Neural cell (in vitro differentiated cells): ENCODE data around the gene PRKRIP1. TPM values are rescaled to one million over a fixed set of nuclear protein-coding genes. Genes with fewer than 3 reads are reported as not detected.

Experiments used
- H2AFZ ChIP-seq: fragments of 200-600, 300-800 bp; sonication (generic), shearing (Covaris generic); 2 replicates; pipeline ENCODE4 v1.6.0; 2014; ENCODE audit warnings: low read depth, mild to moderate bottlenecking, antibody characterized with exemption, low read length, moderate library complexity
- H3F3A ChIP-seq: fragments of 200-600 bp; shearing (Covaris generic); 2 replicates; pipeline ENCODE4 v1.6.1; 2016; ENCODE audit warnings: mild to moderate bottlenecking, moderate library complexity, mixed read lengths, antibody characterized with exemption, low read length; ENCODE audit not compliant: insufficient read depth, poor library complexity, severe bottlenecking
- H3K27ac ChIP-seq: fragments of 200-600, 300-800 bp; sonication (generic), shearing (Covaris generic); 2 replicates; pipeline ENCODE4 v1.5.1; 2014; ENCODE audit warnings: mild to moderate bottlenecking, low read length, moderate library complexity
- H3K27me3 ChIP-seq: fragments of 300-800, 200-600 bp; sonication (generic), shearing (Covaris generic); 2 replicates; pipeline ENCODE4 v1.6.0; 2014; ENCODE audit warnings: mild to moderate bottlenecking, low read depth, low read length, moderate library complexity; ENCODE audit not compliant: insufficient read depth
- H3K36me3 ChIP-seq: fragments of 300-800, 200-600 bp; sonication (generic), shearing (Covaris generic); 2 replicates; pipeline ENCODE4 v1.5.1; 2014; ENCODE audit warnings: mild to moderate bottlenecking, antibody characterized with exemption, low read length, moderate library complexity; ENCODE audit not compliant: insufficient read depth
- H3K4me2 ChIP-seq: fragments of 300-800, 200-600 bp; sonication (generic), shearing (Covaris generic); 2 replicates; pipeline ENCODE4 v1.6.0; 2014; ENCODE audit warnings: mild to moderate bottlenecking, low read length
- H3K4me3 ChIP-seq: fragments of 300-800, 200-600 bp; sonication (generic), shearing (Covaris generic); 2 replicates; pipeline ENCODE4 v1.5.1; 2014; ENCODE audit warnings: mild to moderate bottlenecking, low read length, moderate library complexity
- H3K79me2 ChIP-seq: fragments of 200-600 bp; shearing (Covaris generic); replicated peaks from 2 replicates; pipeline ENCODE4 v1.6.0; 2014; ENCODE audit warnings: mild to moderate bottlenecking, low read length, moderate library complexity; ENCODE audit not compliant: insufficient read depth
- H3K9ac ChIP-seq: fragments of 300-800, 200-600 bp; sonication (generic), shearing (Covaris generic); 2 replicates; pipeline ENCODE4 v1.6.1; 2016; ENCODE audit warnings: mild to moderate bottlenecking, low read length, mixed read lengths
- H3K9me2 ChIP-seq: fragments of 200-600 bp; shearing (Covaris generic); 2 replicates; pipeline ENCODE4 v1.6.1; 2016; ENCODE audit warnings: mild to moderate bottlenecking, low read length, mixed read lengths; ENCODE audit not compliant: insufficient read depth
- H3K9me3 ChIP-seq: fragments of 200-600, 300-800 bp; sonication (generic), shearing (Covaris generic); 2 replicates; pipeline ENCODE4 v1.6.1; 2016; ENCODE audit warnings: mild to moderate bottlenecking, mixed run types, low read length, moderate library complexity, mixed read lengths
- H4K20me1 ChIP-seq: fragments of 200-600 bp; shearing (Covaris generic); 2 replicates; pipeline ENCODE4 v1.6.1; 2016; ENCODE audit warnings: mild to moderate bottlenecking, mixed run types; ENCODE audit not compliant: insufficient read depth
- EP300 ChIP-seq: fragments of 450-650 bp; conservative IDR thresholded peaks from 2 replicates; pipeline ENCODE4 v1.6.1; 2014; ENCODE audit warnings: antibody characterized with exemption, mild to moderate bottlenecking, moderate library complexity; ENCODE audit not compliant: poor library complexity, severe bottlenecking
- EZH2 ChIP-seq: fragments of 200-600, 300-800 bp; shearing (Covaris generic), sonication (generic); IDR thresholded peaks from 2 replicates; pipeline ENCODE4 v1.6.1; 2014; ENCODE audit warnings: antibody characterized with exemption, low read length, borderline replicate concordance, mild to moderate bottlenecking; ENCODE audit not compliant: insufficient read depth, poor library complexity, severe bottlenecking
- MXI1 ChIP-seq: fragments of 450-650 bp; conservative IDR thresholded peaks from 2 replicates; pipeline ENCODE4 v1.6.1; 2014; ENCODE audit warnings: antibody characterized with exemption, mild to moderate bottlenecking; ENCODE audit not compliant: poor library complexity, severe bottlenecking
- POLR2AphosphoS5 ChIP-seq: IDR thresholded peaks from 2 replicates; pipeline ENCODE4 v1.6.1; 2012
- RAD21 ChIP-seq: fragments of 450-650 bp; conservative IDR thresholded peaks from 2 replicates; pipeline ENCODE4 v1.6.1; 2014; ENCODE audit warnings: antibody characterized with exemption, mild to moderate bottlenecking, moderate library complexity
- SMC3 ChIP-seq: fragments of 450-650 bp; conservative IDR thresholded peaks from 2 replicates; pipeline ENCODE4 v1.6.1; 2014; ENCODE audit warnings: antibody characterized with exemption, mild to moderate bottlenecking, moderate library complexity; ENCODE audit not compliant: poor library complexity
- TAF1 ChIP-seq: IDR thresholded peaks from 2 replicates; pipeline ENCODE4 v1.6.1; 2012; ENCODE audit warnings: low read depth
- polyA plus RNA-seq: library from polyadenylated mRNA; depleted of rRNA; stranded (reverse); fragments of >200 nt; gene quantifications from 2 replicates; pipeline ENCODE4 v1.2.3, GENCODE V29; 2014
- TF ChIP-seq, protein P1 (sequence below): IDR thresholded peaks from 2 replicates; pipeline ENCODE4 v1.6.1; 2012; ENCODE audit warnings: borderline replicate concordance
- TF ChIP-seq, protein P2 (sequence below): fragments of 450-650 bp; IDR thresholded peaks from 2 replicates; pipeline ENCODE4 v1.5.1; 2014; ENCODE audit warnings: antibody characterized with exemption, mild to moderate bottlenecking, moderate library complexity; ENCODE audit not compliant: poor library complexity, severe bottlenecking

Gene PRKRIP1
- polyA plus RNA-seq, 1 donor from 2014 or later: 113 TPM

DNA sequence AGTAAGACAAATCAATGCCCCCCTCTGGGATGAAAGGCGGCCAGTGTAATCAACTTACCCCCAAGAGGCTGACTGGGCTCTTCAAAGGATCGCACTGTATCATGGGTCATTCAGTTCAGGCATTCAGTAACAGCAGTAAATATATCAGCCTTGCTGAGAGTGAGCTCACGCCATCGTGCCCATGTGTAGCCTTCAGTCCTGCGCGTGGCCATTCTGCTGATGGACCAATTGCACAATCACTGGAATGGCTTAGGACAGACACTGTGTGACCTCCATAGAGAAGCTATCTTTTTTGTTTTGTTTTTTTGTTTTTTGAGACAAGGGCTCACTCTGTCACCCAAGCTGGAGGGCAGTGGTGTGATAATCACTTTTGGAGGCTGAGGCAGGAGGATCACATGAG, 9.1 kb upstream of the PRKRIP1 start:
- H3K4me2 ChIP-seq: no peak overlapping the region
- H3K79me2 ChIP-seq: no peaks in the 10 kb centered on the region
- H3K27me3 ChIP-seq: no peaks in the 10 kb centered on the region
- H3K9me2 ChIP-seq: no peaks in the 10 kb centered on the region
- H2AFZ ChIP-seq: no peak overlapping the region
- no peaks in the 10 kb centered on the region for H4K20me1 ChIP-seq
- H3K36me3 ChIP-seq: no peaks in the 10 kb centered on the region
- no peak overlapping the region for H3K9ac ChIP-seq
- no peaks in the 10 kb centered on the region for H3K9me3 ChIP-seq
- no peak overlapping the region for H3K4me3 ChIP-seq
- no peak overlapping the region for H3K27ac ChIP-seq
- TF ChIP-seq EP300 (no peak), TAF1 (no peak), RAD21 (no peak), MXI1 (no peak), SMC3 (no peak), EZH2 (no peak), POLR2AphosphoS5 (no peak)
- TF ChIP-seq, protein P1, sequence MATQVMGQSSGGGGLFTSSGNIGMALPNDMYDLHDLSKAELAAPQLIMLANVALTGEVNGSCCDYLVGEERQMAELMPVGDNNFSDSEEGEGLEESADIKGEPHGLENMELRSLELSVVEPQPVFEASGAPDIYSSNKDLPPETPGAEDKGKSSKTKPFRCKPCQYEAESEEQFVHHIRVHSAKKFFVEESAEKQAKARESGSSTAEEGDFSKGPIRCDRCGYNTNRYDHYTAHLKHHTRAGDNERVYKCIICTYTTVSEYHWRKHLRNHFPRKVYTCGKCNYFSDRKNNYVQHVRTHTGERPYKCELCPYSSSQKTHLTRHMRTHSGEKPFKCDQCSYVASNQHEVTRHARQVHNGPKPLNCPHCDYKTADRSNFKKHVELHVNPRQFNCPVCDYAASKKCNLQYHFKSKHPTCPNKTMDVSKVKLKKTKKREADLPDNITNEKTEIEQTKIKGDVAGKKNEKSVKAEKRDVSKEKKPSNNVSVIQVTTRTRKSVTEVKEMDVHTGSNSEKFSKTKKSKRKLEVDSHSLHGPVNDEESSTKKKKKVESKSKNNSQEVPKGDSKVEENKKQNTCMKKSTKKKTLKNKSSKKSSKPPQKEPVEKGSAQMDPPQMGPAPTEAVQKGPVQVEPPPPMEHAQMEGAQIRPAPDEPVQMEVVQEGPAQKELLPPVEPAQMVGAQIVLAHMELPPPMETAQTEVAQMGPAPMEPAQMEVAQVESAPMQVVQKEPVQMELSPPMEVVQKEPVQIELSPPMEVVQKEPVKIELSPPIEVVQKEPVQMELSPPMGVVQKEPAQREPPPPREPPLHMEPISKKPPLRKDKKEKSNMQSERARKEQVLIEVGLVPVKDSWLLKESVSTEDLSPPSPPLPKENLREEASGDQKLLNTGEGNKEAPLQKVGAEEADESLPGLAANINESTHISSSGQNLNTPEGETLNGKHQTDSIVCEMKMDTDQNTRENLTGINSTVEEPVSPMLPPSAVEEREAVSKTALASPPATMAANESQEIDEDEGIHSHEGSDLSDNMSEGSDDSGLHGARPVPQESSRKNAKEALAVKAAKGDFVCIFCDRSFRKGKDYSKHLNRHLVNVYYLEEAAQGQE: no peak
- TF ChIP-seq, protein P2, sequence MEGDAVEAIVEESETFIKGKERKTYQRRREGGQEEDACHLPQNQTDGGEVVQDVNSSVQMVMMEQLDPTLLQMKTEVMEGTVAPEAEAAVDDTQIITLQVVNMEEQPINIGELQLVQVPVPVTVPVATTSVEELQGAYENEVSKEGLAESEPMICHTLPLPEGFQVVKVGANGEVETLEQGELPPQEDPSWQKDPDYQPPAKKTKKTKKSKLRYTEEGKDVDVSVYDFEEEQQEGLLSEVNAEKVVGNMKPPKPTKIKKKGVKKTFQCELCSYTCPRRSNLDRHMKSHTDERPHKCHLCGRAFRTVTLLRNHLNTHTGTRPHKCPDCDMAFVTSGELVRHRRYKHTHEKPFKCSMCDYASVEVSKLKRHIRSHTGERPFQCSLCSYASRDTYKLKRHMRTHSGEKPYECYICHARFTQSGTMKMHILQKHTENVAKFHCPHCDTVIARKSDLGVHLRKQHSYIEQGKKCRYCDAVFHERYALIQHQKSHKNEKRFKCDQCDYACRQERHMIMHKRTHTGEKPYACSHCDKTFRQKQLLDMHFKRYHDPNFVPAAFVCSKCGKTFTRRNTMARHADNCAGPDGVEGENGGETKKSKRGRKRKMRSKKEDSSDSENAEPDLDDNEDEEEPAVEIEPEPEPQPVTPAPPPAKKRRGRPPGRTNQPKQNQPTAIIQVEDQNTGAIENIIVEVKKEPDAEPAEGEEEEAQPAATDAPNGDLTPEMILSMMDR: no peak
- no peaks in the 10 kb centered on the region for H3F3A ChIP-seq

DNA sequence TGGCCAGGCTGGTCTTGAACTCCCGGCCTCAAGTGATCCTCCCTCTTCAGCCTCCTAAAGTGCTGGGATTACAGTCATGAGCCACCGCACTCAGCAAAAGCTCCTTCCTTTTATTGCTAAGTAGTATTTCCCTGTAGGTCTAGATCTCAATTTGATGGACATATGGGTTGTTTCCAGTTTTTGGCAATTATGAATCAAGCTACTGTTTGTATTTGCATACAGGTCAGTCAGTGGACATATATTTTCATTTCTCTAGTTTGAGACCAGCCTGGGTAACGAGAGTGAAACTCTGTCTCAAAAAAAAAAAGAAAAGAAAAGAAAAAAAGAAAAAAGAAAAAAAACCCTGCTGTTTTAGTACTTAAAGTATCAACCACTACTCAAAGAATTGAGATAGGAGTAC, 6.4 kb upstream of the PRKRIP1 start:
- no peaks in the 10 kb centered on the region for H3K36me3 ChIP-seq
- no peaks in the 10 kb centered on the region for H3K27me3 ChIP-seq
- no peaks in the 10 kb centered on the region for H3F3A ChIP-seq
- H3K9me3 ChIP-seq: no peaks in the 10 kb centered on the region
- no peaks in the 10 kb centered on the region for H3K79me2 ChIP-seq
- no peak overlapping the region for H3K4me3 ChIP-seq
- no peak overlapping the region for H2AFZ ChIP-seq
- no peak for TF ChIP-seq RAD21
- no peak for TF ChIP-seq EP300
- no peak for TF ChIP-seq MXI1
- TF ChIP-seq, protein P2: no peak
- TF ChIP-seq, protein P1: no peak
- TF ChIP-seq TAF1: no peak
- no peak for TF ChIP-seq SMC3
- no peak for TF ChIP-seq EZH2
- TF ChIP-seq POLR2AphosphoS5: no peak
- H3K9me2 ChIP-seq: no peaks in the 10 kb centered on the region
- H3K4me2 ChIP-seq: no peak overlapping the region
- no peak overlapping the region for H3K9ac ChIP-seq
- H4K20me1 ChIP-seq: no peaks in the 10 kb centered on the region
- no peak overlapping the region for H3K27ac ChIP-seq
